SK-N-SH treated with all-trans-retinoic acid at 6 μM for 48 hours (cell line): ENCODE measurements around the gene ZNF217.

ENCODE experiments used
- ATAC-seq: fragments of 200-7000 bp; cut with Tn5 transposase; 3 replicates; pipeline ENCODE4 v1.9.1; 2020; ENCODE audit warnings: mild to moderate bottlenecking, moderate library complexity
- ARNTL ChIP-seq: fragments of 450-650 bp; formaldehyde crosslinking; IDR thresholded peaks from 2 replicates; pipeline ENCODE4 v1.5.0; 2020; ENCODE audit warnings: low read depth, mild to moderate bottlenecking, moderate library complexity, borderline replicate concordance
- BACH2 ChIP-seq: fragments of 250-450 bp; sonication (Bioruptor Pico); IDR thresholded peaks from 2 replicates; pipeline ENCODE4 v1.9.0; 2021; ENCODE audit warnings: mild to moderate bottlenecking, borderline replicate concordance
- CSDC2 ChIP-seq: fragments of 250-450 bp; sonication (Bioruptor Pico); IDR thresholded peaks from 2 replicates; pipeline ENCODE4 v1.5.0; 2020; ENCODE audit warnings: mild to moderate bottlenecking, moderate library complexity
- ESRRG ChIP-seq: fragments of 250-450 bp; sonication (Bioruptor Pico); IDR thresholded peaks from 2 replicates; pipeline ENCODE4 v1.6.1; 2021; ENCODE audit warnings: mild to moderate bottlenecking
- GLIS3 ChIP-seq: fragments of 250-450 bp; sonication (Bioruptor Pico); IDR thresholded peaks from 2 replicates; pipeline ENCODE4 v1.5.0; 2020; ENCODE audit warnings: mild to moderate bottlenecking, moderate library complexity
- ISL1 ChIP-seq: fragments of 250-450 bp; sonication (Bioruptor Pico); IDR thresholded peaks from 2 replicates; pipeline ENCODE4 v2.1.2; 2022; ENCODE audit warnings: mild to moderate bottlenecking, moderate library complexity
- PPARA ChIP-seq: fragments of 250-450 bp; sonication (Bioruptor Pico); IDR thresholded peaks from 2 replicates; pipeline ENCODE4 v1.5.0; 2020; ENCODE audit warnings: mild to moderate bottlenecking, borderline replicate concordance
- RARB ChIP-seq: fragments of 250-450 bp; sonication (Bioruptor Pico); IDR thresholded peaks from 2 replicates; pipeline ENCODE4 v1.8.0; 2021; ENCODE audit warnings: mild to moderate bottlenecking, moderate library complexity
- TCF4 ChIP-seq: fragments of 250-450 bp; sonication (Bioruptor Pico); IDR thresholded peaks from 2 replicates; pipeline ENCODE4 v1.8.0; 2021; ENCODE audit warnings: mild to moderate bottlenecking, moderate library complexity, borderline replicate concordance
- TOX ChIP-seq: fragments of 250-450 bp; sonication (Bioruptor Pico); IDR thresholded peaks from 2 replicates; pipeline ENCODE4 v1.8.0; 2021; ENCODE audit warnings: mild to moderate bottlenecking, moderate library complexity, borderline replicate concordance
- ZC3H10 ChIP-seq: fragments of 250-450 bp; sonication (Bioruptor Pico); IDR thresholded peaks from 2 replicates; pipeline ENCODE4 v1.5.1; 2021; ENCODE audit warnings: mild to moderate bottlenecking, moderate library complexity
- ZFP3 ChIP-seq: fragments of 250-450 bp; sonication (Bioruptor Pico); IDR thresholded peaks from 2 replicates; pipeline ENCODE4 v1.5.0; 2020; ENCODE audit warnings: mild to moderate bottlenecking, moderate library complexity
- ZFP30 ChIP-seq: fragments of 450-650 bp; formaldehyde crosslinking; IDR thresholded peaks from 2 replicates; pipeline ENCODE4 v1.5.0; 2022; ENCODE audit warnings: mild to moderate bottlenecking, moderate library complexity
- ZNF70 ChIP-seq: fragments of 450-650 bp; formaldehyde crosslinking; IDR thresholded peaks from 2 replicates; pipeline ENCODE4 v1.5.0; 2020; ENCODE audit warnings: mild to moderate bottlenecking, moderate library complexity
- ZNF8 ChIP-seq: fragments of 450-650 bp; formaldehyde crosslinking; IDR thresholded peaks from 2 replicates; pipeline ENCODE4 v1.5.0; 2020; ENCODE audit warnings: mild to moderate bottlenecking, moderate library complexity
- TF ChIP-seq, protein P1 (sequence below): fragments of 250-450 bp; sonication (Bioruptor Pico); IDR thresholded peaks from 2 replicates; pipeline ENCODE4 v1.5.1; 2021; ENCODE audit warnings: mild to moderate bottlenecking, moderate library complexity
- TF ChIP-seq, protein P2 (sequence below): fragments of 250-450 bp; sonication (Bioruptor Pico); IDR thresholded peaks from 2 replicates; pipeline ENCODE4 v1.5.0; 2020; ENCODE audit warnings: mild to moderate bottlenecking, moderate library complexity
- TF ChIP-seq, protein P3 (sequence below): fragments of 250-450 bp; sonication (Bioruptor Pico); IDR thresholded peaks from 2 replicates; pipeline ENCODE4 v1.8.0; 2021; ENCODE audit warnings: low read depth, mild to moderate bottlenecking, moderate library complexity, borderline replicate concordance

ZNF217 gene

DNA sequence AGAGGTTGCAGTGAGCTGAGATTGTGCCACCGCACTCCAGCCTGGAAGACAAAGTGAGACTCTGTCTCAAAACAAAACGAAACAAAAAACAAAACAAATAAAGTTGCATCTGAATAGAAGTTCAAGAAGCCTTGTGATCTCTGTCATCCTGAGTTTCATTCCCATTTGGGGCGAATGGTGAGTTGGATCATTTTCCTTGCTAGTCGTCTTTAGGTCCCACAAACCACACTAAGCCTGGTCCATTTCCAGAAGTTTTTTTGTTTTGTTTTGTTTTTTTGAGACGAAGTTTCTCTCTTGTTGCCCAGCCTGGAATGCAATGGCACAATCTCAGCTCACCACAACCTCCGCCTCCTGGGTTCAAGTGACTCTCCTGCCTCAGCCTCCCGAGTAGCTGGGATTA is 33.8 kb downstream of the ZNF217 start:
- no peak for ATAC-seq
- TF ChIP-seq GLIS3 (no peak), ZFP3 (CRISPR knock-in tag) (no peak), TOX (CRISPR knock-in tag) (no peak), BACH2 (CRISPR knock-in tag) (no peak), ISL1 (CRISPR knock-in tag) (no peak), ZNF70 (CRISPR knock-in tag) (no peak)
- TF ChIP-seq, protein P1, sequence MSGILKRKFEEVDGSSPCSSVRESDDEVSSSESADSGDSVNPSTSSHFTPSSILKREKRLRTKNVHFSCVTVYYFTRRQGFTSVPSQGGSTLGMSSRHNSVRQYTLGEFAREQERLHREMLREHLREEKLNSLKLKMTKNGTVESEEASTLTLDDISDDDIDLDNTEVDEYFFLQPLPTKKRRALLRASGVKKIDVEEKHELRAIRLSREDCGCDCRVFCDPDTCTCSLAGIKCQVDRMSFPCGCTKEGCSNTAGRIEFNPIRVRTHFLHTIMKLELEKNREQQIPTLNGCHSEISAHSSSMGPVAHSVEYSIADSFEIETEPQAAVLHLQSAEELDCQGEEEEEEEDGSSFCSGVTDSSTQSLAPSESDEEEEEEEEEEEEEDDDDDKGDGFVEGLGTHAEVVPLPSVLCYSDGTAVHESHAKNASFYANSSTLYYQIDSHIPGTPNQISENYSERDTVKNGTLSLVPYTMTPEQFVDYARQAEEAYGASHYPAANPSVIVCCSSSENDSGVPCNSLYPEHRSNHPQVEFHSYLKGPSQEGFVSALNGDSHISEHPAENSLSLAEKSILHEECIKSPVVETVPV (CRISPR knock-in tag) = no peak
- TF ChIP-seq, protein P2, sequence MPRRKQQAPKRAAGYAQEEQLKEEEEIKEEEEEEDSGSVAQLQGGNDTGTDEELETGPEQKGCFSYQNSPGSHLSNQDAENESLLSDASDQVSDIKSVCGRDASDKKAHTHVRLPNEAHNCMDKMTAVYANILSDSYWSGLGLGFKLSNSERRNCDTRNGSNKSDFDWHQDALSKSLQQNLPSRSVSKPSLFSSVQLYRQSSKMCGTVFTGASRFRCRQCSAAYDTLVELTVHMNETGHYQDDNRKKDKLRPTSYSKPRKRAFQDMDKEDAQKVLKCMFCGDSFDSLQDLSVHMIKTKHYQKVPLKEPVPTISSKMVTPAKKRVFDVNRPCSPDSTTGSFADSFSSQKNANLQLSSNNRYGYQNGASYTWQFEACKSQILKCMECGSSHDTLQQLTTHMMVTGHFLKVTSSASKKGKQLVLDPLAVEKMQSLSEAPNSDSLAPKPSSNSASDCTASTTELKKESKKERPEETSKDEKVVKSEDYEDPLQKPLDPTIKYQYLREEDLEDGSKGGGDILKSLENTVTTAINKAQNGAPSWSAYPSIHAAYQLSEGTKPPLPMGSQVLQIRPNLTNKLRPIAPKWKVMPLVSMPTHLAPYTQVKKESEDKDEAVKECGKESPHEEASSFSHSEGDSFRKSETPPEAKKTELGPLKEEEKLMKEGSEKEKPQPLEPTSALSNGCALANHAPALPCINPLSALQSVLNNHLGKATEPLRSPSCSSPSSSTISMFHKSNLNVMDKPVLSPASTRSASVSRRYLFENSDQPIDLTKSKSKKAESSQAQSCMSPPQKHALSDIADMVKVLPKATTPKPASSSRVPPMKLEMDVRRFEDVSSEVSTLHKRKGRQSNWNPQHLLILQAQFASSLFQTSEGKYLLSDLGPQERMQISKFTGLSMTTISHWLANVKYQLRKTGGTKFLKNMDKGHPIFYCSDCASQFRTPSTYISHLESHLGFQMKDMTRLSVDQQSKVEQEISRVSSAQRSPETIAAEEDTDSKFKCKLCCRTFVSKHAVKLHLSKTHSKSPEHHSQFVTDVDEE (CRISPR knock-in tag) = no peak
- TF ChIP-seq, all 23 proteins: peak for 0

DNA sequence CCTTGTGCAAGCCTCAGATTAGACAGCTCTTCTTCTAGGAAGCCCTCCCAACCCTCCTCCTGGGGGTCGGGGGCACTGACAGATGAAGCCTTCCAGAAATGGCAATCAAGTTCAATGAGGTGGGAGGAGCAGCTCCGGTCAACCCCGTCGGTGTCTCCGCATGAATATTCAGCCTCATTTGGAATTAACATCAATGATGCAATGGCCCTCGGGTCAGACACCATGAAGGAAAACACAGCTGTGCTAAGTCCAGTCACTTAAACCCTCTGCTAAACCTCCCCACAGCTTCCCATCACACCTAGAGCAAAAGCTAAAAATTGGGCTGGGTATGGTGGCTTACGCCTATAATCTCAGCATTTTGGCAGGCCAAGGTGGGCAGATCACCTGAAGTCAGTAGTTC is 36.5 kb downstream of the ZNF217 start:
- TF ChIP-seq ESRRG = no peak
- TF ChIP-seq TCF4 = no peak
- no peak for TF ChIP-seq RARB (CRISPR knock-in tag)
- no peak for TF ChIP-seq ARNTL
- TF ChIP-seq CSDC2 (CRISPR knock-in tag) = no peak
- no peak for TF ChIP-seq BACH2 (CRISPR knock-in tag)
- no peak for TF ChIP-seq ZFP30
- no peak for TF ChIP-seq PPARA (CRISPR knock-in tag)
- ATAC-seq = no peak

DNA sequence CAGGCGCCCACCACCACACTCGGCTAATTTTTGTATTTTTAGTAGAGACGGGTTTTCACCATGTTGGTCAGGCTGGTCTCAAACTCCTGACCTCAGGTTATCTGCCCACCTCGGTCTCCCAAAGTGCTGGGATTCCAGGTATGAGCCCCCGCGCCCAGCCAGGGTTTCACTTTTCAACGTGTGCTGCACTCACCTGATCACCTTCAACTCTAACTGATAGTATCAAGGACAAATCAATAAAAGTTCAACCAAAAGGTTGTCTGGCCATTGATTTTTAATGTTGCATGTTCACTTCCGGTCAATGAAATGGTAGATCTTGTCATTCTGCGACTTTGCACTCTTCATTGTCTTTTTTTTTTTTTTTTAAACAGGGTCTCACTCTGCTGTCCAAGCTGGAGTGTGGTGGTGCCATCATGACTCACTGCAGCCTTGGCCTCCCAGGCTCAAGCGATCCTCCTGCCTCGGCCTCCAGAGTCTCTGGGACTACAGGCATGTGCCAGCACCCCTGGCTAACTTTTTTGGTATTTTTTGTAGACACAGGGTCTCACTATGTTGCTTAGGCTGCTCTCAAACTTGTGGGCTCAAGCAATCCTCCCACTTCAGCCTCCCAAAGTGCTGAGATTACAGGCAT is 37.3 kb downstream of the ZNF217 start:
- TF ChIP-seq TOX (CRISPR knock-in tag) = no peak
- TF ChIP-seq BACH2 (CRISPR knock-in tag) = no peak
- TF ChIP-seq GLIS3 = no peak
- no peak for TF ChIP-seq ZC3H10 (CRISPR knock-in tag)
- TF ChIP-seq ISL1 (CRISPR knock-in tag) = no peak
- TF ChIP-seq, protein P1 (CRISPR knock-in tag) = no peak
- TF ChIP-seq ZNF8 (CRISPR knock-in tag) = no peak
- ATAC-seq = no peak

DNA sequence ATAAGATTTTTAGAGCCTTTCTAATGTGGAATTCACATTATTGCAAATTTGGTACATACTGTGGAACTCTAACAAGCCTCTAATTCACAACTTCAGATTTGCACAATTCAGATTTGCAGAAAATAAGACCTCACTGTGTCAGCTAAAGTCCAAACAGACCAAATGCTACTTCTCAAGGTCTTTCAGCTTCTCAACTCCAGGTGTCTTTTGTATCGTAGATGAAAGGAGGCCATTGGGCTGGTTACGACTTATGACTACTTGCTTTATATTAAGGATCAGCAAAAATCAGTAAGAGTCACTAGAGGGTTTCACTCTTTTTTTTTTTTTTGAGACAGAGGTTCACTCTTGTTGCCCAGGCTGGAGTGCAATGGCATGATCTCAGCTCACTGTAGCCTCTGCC is 37.8 kb downstream of the ZNF217 start:
- no peak for ATAC-seq
- TF ChIP-seq ZC3H10 (CRISPR knock-in tag) (no peak), ARNTL (no peak), ZNF8 (CRISPR knock-in tag) (no peak), ZFP3 (CRISPR knock-in tag) (no peak), TCF4 (no peak), CSDC2 (CRISPR knock-in tag) (no peak), GLIS3 (no peak), ESRRG (no peak)
- TF ChIP-seq, protein P1 (CRISPR knock-in tag) = no peak
- TF ChIP-seq, protein P3, sequence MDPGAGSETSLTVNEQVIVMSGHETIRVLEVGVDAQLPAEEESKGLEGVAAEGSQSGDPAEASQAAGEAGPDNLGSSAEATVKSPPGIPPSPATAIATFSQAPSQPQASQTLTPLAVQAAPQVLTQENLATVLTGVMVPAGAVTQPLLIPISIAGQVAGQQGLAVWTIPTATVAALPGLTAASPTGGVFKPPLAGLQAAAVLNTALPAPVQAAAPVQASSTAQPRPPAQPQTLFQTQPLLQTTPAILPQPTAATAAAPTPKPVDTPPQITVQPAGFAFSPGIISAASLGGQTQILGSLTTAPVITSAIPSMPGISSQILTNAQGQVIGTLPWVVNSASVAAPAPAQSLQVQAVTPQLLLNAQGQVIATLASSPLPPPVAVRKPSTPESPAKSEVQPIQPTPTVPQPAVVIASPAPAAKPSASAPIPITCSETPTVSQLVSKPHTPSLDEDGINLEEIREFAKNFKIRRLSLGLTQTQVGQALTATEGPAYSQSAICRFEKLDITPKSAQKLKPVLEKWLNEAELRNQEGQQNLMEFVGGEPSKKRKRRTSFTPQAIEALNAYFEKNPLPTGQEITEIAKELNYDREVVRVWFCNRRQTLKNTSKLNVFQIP (CRISPR knock-in tag) = no peak
